ENCODE results near the gene TP53INP2.

Gene TP53INP2

GRCh38 chr20:34753706-34754461, 49.7 kb downstream of the TP53INP2 start:
- Histone ChIP-seq H3K36me3 (peaks cover 96% of the 10 kb centered on the region), H3K9me3 (no peaks in the 10 kb centered on the region), H3K27me3 (no peaks in the 10 kb centered on the region), H3K4me3 (ENCODE audit: low read depth in 1 of 2, low read length in 1 of 2) (no peak overlapping the region), H3K4me1 (ENCODE audit: control insufficient read depth in 1 of 2, insufficient read depth in 1 of 2, low read depth in 1 of 2, low read length in 1 of 2) (no peaks in the 10 kb centered on the region), H3K27ac (no peak overlapping the region)
- TF ChIP-seq CTCF (IDR thresholded peaks at IDR 0.05), result no peak

DNA sequence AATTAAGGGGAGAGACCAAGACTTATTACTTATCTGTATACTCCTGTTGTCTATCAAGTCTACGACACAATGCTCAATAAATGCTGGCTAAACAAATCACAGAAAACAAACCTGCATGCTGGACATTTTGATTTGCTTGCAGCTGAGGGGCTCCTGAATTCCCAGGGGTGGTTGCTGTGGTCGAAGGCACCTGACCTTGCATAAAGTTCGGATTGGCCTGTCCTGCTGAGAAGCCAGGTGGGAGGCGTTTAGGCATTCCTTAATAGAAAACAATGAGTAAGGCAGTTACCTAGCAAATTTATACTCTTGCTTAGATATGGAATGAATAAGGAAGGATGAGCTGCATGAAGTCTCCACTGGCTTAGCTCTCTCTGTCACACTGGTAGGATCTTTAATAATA, 50.5 kb downstream of the TP53INP2 start:
- H3K4me3 ChIP-seq (ENCODE audit: low read depth in 1 of 2, low read length in 1 of 2), result no peak overlapping the region
- peaks cover 96% of the 10 kb centered on the region for H3K36me3 ChIP-seq
- no peak overlapping the region for H3K27ac ChIP-seq
- no peaks in the 10 kb centered on the region for H3K9me3 ChIP-seq
- no peak for TF ChIP-seq CTCF (IDR thresholded peaks at IDR 0.05)
- no peaks in the 10 kb centered on the region for H3K4me1 ChIP-seq (ENCODE audit: control insufficient read depth in 1 of 2, insufficient read depth in 1 of 2, low read depth in 1 of 2, low read length in 1 of 2)
- H3K27me3 ChIP-seq, result no peaks in the 10 kb centered on the region

DNA sequence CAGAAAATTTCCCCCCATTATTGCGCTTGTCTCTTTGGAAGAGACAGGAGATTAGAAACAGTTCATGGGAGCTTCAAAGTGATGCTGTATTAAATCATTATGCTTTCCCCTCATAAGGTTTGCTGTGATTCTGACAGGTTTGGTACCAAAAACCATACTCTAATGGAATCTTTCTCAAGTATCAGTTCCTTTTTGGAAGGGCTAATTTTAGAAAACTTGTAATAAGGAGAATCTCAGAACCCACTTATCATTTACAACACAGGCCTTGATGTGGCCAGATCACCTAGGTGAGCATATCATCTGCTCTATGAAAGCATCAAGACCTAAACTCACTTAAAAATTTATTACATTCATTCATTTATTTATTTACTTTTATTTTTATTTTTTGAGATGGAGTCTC, 51.2 kb downstream of the TP53INP2 start:
- H3K27ac ChIP-seq, result no peak overlapping the region
- no peaks in the 10 kb centered on the region for H3K27me3 ChIP-seq
- no peak overlapping the region for H3K4me3 ChIP-seq (ENCODE audit: low read depth in 1 of 2, low read length in 1 of 2)
- H3K36me3 ChIP-seq, result peaks cover 95% of the 10 kb centered on the region
- no peaks in the 10 kb centered on the region for H3K4me1 ChIP-seq (ENCODE audit: control insufficient read depth in 1 of 2, insufficient read depth in 1 of 2, low read depth in 1 of 2, low read length in 1 of 2)
- no peak for TF ChIP-seq CTCF (IDR thresholded peaks at IDR 0.05)
- H3K9me3 ChIP-seq, result no peaks in the 10 kb centered on the region

DNA sequence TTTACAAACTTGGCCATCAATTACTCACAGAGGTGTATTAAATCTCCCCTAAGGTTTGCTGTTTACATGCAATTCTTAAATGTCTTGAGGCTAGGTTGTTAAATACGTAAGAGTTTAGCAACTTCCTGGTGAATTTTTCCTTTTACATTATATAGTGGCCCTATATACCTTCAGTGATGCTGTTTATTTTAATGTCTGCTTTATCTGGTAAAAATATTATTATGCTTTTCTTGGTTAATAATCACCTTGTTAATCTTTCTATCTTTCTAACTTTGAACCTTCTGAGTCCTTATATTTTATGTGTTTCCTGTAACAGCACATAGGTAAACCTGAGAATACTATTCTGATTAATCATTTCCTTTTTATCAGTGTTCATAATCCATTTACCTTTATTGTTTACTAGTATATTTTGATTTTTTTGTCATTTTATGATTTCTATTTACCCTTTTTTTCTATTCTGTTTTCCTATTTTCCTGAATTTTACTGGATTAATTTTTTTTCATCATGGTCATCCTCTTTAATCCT, 57.9 kb downstream of the TP53INP2 start:
- Histone ChIP-seq H3K36me3 (peaks cover 85% of the 10 kb centered on the region), H3K4me3 (ENCODE audit: low read depth in 1 of 2, low read length in 1 of 2) (no peak overlapping the region), H3K27me3 (no peaks in the 10 kb centered on the region), H3K27ac (no peak overlapping the region), H3K4me1 (ENCODE audit: control insufficient read depth in 1 of 2, insufficient read depth in 1 of 2, low read depth in 1 of 2, low read length in 1 of 2) (no peaks in the 10 kb centered on the region), H3K9me3 (no peaks in the 10 kb centered on the region)
- no peak for TF ChIP-seq CTCF (IDR thresholded peaks at IDR 0.05)
